GM18517 (cell line): ENCODE results near the gene CNPY3.

ENCODE experiments used
- ATAC-seq: cut with Tn5 transposase; IDR thresholded peaks from one replicate; pipeline ENCODE4 v1.9.1; 2021; ENCODE audit warnings: mild to moderate bottlenecking, moderate library complexity; ENCODE audit not compliant: unreplicated experiment

CNPY3 gene

DNA sequence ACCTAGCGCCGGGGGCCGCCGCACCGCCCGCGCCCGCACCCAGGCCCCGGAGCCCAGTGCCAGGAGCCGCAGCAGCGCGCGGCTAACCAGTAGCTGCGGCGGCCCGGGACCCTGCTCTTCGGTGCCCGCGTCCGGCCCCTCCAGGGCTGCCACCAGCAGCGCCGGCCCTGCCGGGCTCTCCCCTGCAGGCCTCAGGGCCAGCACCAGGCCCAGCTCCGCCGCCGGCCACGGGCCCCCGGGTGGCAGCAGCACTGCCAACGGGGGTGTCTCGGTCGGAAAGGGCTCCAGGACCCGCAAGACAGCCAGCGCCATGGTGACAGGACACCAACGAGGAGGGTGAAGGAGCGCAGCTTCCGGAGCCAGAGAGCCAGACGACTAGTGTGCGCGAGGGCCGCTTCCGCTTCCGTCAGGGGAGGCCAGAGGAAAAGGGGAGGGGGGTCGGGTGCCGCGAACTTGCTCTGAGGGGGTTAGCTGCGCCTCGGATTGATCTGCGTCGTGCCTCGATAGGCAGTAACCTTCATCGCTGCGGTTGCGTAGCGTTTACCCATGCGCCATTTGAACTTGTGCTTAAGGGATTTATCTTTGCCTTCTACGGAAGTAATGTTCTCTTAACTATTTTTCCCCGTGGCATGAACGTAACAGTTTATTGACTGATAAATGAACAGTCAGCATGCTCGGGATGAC lies 49.7 kb downstream of the CNPY3 start, which contains the start of gene PEX6:
TSS of gene PEX6 (minus strand) at position 343 of the 684 bp plus-strand sequence. CDS start at position 312, 31 bp downstream.
- ATAC-seq: peak; percentile 86

GRCh38 chr6:42979523-42980177 lies 50.4 kb downstream of the CNPY3 start:
- ATAC-seq: no peak

- ATAC-seq: no peak
These were observed 52.6 kb downstream of the CNPY3 start for GRCh38 chr6:42981836-42982235.

DNA sequence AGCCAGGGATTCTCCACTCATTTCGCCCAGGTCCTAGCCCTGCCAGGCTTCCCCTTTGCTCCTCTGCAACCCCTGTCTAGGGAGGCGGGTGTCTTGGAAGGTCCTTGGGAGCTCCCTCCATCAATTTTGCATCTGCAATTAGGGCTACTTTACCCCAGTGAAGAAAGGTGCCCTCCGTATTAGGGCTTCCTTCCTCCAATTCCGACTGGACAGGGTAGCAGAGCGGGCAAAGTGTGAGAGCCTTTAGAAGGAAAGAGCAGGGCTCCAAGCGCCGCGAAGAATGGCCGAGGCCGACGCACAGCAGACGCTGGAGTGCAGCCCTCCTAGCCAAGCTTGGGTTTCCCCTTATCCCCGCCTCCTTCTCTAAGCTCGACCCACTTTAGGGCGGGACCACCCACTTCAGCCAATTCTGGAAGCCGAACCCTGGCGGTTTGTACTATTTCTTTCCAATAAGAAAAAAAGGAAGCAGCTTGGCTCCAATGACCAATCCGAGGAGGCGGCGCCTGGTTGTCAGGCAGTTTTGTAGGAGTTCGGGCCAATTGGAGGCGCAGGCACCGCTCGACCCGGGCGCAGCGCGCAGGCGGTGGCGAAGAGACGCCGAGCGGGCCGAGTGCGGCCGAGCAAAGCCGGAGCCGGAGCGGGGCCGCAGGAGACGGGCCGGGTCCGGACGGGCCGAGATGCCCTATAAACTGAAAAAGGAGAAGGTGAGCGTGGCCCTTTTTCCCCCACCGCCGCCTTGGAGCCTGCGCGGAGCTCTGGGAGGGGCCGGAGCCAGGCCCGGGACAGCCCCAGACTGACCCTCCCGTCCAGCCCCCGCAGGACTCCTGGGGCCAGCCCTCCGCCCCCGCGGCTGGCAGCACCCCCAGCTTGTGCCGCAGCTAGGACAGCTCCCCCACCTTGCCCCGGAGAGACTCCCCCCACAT lies 55.0 kb downstream of the CNPY3 start, which contains the start of gene PPP2R5D:
TSS of gene PPP2R5D (plus strand) at position 570 of the 923 bp plus-strand sequence. CDS start at position 678, 108 bp downstream.
- peak; percentile 91 for ATAC-seq

DNA sequence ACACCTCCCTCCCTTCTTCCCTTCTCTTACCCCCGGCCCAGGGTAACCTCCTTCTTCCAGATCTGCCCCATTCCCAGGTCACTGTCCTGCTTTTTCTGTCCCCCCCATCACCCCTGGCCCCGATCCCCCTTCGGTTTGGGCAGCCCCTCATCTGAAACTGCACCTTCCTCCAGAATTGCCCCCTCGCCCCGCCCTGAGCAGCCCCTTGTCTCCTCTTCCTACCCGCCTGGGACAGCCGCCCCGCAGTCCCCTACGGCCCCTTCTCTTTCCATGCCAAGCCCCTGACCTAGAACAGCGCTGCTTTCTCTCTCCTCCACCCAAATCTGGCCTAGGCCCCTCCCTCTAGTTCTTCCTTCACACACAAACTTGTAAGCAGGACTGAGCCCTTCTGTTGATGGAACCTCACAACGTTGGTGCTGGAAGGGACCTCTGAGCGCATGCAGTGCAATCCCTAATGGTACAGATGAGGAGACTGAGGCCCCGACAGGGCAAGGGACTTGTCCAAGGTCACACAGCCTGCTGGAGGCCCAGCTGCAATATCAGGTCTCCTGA lies 55.7 kb downstream of the CNPY3 start:
- ATAC-seq: no peak

- no peak for ATAC-seq
These were observed 58.5 kb downstream of the CNPY3 start for GRCh38 chr6:42987533-42988451.

DNA sequence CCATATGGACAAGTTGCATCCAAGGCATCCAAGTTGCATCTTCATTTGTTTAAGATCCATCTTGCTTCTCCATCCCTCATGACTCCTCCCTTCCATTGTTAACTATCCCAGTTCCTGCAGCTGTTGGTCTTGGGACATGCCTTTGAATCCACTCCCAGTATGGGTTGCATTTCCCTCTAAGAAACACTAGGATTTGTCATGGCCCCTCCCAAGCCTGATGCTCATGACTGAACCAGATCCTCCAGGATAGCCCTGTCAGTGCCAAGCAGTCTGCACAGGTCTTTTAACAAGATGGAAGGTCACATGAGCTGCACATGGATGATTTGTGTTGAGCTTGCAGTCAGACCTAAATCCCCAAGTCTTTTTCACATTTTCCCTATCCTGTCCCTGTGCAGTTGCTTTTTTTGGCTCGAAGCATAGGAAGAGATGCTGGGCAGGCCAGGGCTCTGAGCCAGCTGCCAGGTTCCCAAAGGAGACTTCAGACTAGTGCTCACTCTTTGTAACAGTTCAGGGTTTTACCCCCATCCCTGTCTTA lies 59.3 kb downstream of the CNPY3 start:
- no peak for ATAC-seq
